Measurements from ENCODE around the gene C2orf80.

C2orf80 gene

GRCh38 chr2:208148803-208149202, 41.0 kb downstream of the C2orf80 start:
- no peak overlapping the region for H3K4me3 ChIP-seq (ENCODE audit: low read length)
- no peaks in the 10 kb centered on the region for H3K79me2 ChIP-seq (ENCODE audit: control insufficient read depth, insufficient read depth, low read length)
- H3K18ac ChIP-seq (ENCODE audit: low read length): no peak overlapping the region
- no peak overlapping the region for H3K9ac ChIP-seq (ENCODE audit: low read length)
- H2AK5ac ChIP-seq (ENCODE audit: low read length): no peak overlapping the region
- H3K56ac ChIP-seq (ENCODE audit: low read length): no peak overlapping the region
- H3K27ac ChIP-seq (ENCODE audit: low read depth, low read length): no peak overlapping the region
- H2BK15ac ChIP-seq (replicated peaks; ENCODE audit: low read depth): no peak overlapping the region
- H3K27me3 ChIP-seq (ENCODE audit: insufficient read depth, low read length, poor library complexity): no peaks in the 10 kb centered on the region
- H2BK120ac ChIP-seq (ENCODE audit: low read depth, low read length): no peak overlapping the region
- peak; percentile 41 for DNase-seq
- no peak overlapping the region for H2BK5ac ChIP-seq (ENCODE audit: low read length)
- H3K4ac ChIP-seq (ENCODE audit: low read depth, low read length): no peak overlapping the region
- no peak overlapping the region for H3K23ac ChIP-seq (ENCODE audit: low read length)
- H4K8ac ChIP-seq (ENCODE audit: low read depth, low read length): no peak overlapping the region
- H3K36me3 ChIP-seq (ENCODE audit: control insufficient read depth, insufficient read depth, low read length): no peaks in the 10 kb centered on the region
- no peak overlapping the region for H3K4me2 ChIP-seq (ENCODE audit: low read length)
- WGBS (ENCODE audit: extremely low coverage, insufficient coverage, low lambda C conversion rate): no CpG with 5 or more reads among the region's 2 CpGs
- no peak overlapping the region for H4K5ac ChIP-seq (ENCODE audit: low read length)
- peaks cover 2% of the 10 kb centered on the region for H3K4me1 ChIP-seq (ENCODE audit: control insufficient read depth, low read depth, low read length)
- H3K79me1 ChIP-seq (ENCODE audit: low read length): no peaks in the 10 kb centered on the region

- no peak overlapping the region for H3K9ac ChIP-seq (ENCODE audit: low read length)
- no peak overlapping the region for H2BK5ac ChIP-seq (ENCODE audit: low read length)
- H2AK5ac ChIP-seq (ENCODE audit: low read length): no peak overlapping the region
- H3K27ac ChIP-seq (ENCODE audit: low read depth, low read length): no peak overlapping the region
- no peak overlapping the region for H3K23ac ChIP-seq (ENCODE audit: low read length)
- H4K8ac ChIP-seq (ENCODE audit: low read depth, low read length): no peak overlapping the region
- H3K79me1 ChIP-seq (ENCODE audit: low read length): no peaks in the 10 kb centered on the region
- H3K4me1 ChIP-seq (ENCODE audit: control insufficient read depth, low read depth, low read length): peaks cover 3% of the 10 kb centered on the region
- no peak overlapping the region for H3K4ac ChIP-seq (ENCODE audit: low read depth, low read length)
- peak; percentile 67 for DNase-seq
- H3K36me3 ChIP-seq (ENCODE audit: control insufficient read depth, insufficient read depth, low read length): no peaks in the 10 kb centered on the region
- no peak overlapping the region for H3K4me2 ChIP-seq (ENCODE audit: low read length)
- H3K27me3 ChIP-seq (ENCODE audit: insufficient read depth, low read length, poor library complexity): no peaks in the 10 kb centered on the region
- H3K18ac ChIP-seq (ENCODE audit: low read length): no peak overlapping the region
- WGBS (ENCODE audit: extremely low coverage, insufficient coverage, low lambda C conversion rate): no CpG with 5 or more reads among the region's 3 CpGs
- H2BK120ac ChIP-seq (ENCODE audit: low read depth, low read length): no peak overlapping the region
- H3K79me2 ChIP-seq (ENCODE audit: control insufficient read depth, insufficient read depth, low read length): no peaks in the 10 kb centered on the region
- H3K56ac ChIP-seq (ENCODE audit: low read length): no peak overlapping the region
- H4K5ac ChIP-seq (ENCODE audit: low read length): no peak overlapping the region
- no peak overlapping the region for H2BK15ac ChIP-seq (replicated peaks; ENCODE audit: low read depth)
- no peak overlapping the region for H3K4me3 ChIP-seq (ENCODE audit: low read length)
Measured at GRCh38 chr2:208147759-208148158, 42.1 kb downstream of the C2orf80 start.

GRCh38 chr2:208147008-208147407, 42.8 kb downstream of the C2orf80 start:
- no peak overlapping the region for H4K8ac ChIP-seq (ENCODE audit: low read depth, low read length)
- no peak overlapping the region for H3K4ac ChIP-seq (ENCODE audit: low read depth, low read length)
- H3K79me2 ChIP-seq (ENCODE audit: control insufficient read depth, insufficient read depth, low read length): no peaks in the 10 kb centered on the region
- no peak overlapping the region for H3K23ac ChIP-seq (ENCODE audit: low read length)
- H3K9ac ChIP-seq (ENCODE audit: low read length): no peak overlapping the region
- H2BK15ac ChIP-seq (replicated peaks; ENCODE audit: low read depth): no peak overlapping the region
- H4K5ac ChIP-seq (ENCODE audit: low read length): no peak overlapping the region
- H3K18ac ChIP-seq (ENCODE audit: low read length): no peak overlapping the region
- no peaks in the 10 kb centered on the region for H3K79me1 ChIP-seq (ENCODE audit: low read length)
- no peaks in the 10 kb centered on the region for H3K36me3 ChIP-seq (ENCODE audit: control insufficient read depth, insufficient read depth, low read length)
- H2BK120ac ChIP-seq (ENCODE audit: low read depth, low read length): no peak overlapping the region
- DNase-seq: peak; percentile 28
- H3K4me2 ChIP-seq (ENCODE audit: low read length): no peak overlapping the region
- peak overlapping the region; percentile 35 for H2BK5ac ChIP-seq (ENCODE audit: low read length)
- H3K4me1 ChIP-seq (ENCODE audit: control insufficient read depth, low read depth, low read length): peaks cover 6% of the 10 kb centered on the region
- H2AK5ac ChIP-seq (ENCODE audit: low read length): peak overlapping the region; percentile 68
- H3K4me3 ChIP-seq (ENCODE audit: low read length): no peak overlapping the region
- no peak overlapping the region for H3K27ac ChIP-seq (ENCODE audit: low read depth, low read length)
- H3K56ac ChIP-seq (ENCODE audit: low read length): no peak overlapping the region
- no peaks in the 10 kb centered on the region for H3K27me3 ChIP-seq (ENCODE audit: insufficient read depth, low read length, poor library complexity)

DNA sequence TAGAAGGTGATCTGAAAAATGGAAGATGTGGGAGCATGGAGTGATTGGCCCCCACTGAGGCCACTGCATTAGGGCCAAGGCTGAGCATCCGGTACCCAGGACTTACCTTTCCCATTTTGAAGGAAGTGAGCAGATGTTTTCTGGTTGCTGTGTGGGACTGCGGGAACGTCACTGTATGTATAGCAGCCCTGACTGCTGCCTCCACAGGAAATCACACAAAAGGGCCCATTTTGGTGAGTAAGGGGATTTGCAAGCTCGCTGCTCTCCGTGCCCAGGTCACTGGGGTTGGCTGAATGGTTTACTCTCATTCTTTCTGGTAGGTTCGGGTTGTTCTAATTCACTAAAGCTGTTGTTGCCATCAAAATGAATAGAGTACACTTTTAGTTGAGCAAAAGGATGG, 43.8 kb downstream of the C2orf80 start, which contains the start of gene CRYGB:
TSS of gene CRYGB (minus strand) at position 153 of the 400 bp plus-strand sequence. CDS start at position 115, 38 bp downstream.
- DNase-seq: peak; percentile 52
- Histone ChIP-seq H2BK15ac (replicated peaks; ENCODE audit: low read depth) (no peak within 1 kb of the TSS), H3K23ac (ENCODE audit: low read length) (no peak within 1 kb of the TSS), H3K79me2 (ENCODE audit: control insufficient read depth, insufficient read depth, low read length) (no peaks in the 10 kb centered on the region), H3K27me3 (ENCODE audit: insufficient read depth, low read length, poor library complexity) (no peaks in the 10 kb centered on the region), H3K4me3 (ENCODE audit: low read length) (no peak within 1 kb of the TSS), H2BK120ac (ENCODE audit: low read depth, low read length) (no peak within 1 kb of the TSS), H3K4ac (ENCODE audit: low read depth, low read length) (no peak within 1 kb of the TSS), H2BK5ac (ENCODE audit: low read length) (peak within 1 kb of the TSS; percentile 35), H3K56ac (ENCODE audit: low read length) (peak within 1 kb of the TSS; percentile 27), H3K4me2 (ENCODE audit: low read length) (no peak within 1 kb of the TSS), H2AK5ac (ENCODE audit: low read length) (peak within 1 kb of the TSS; percentile 68), H3K36me3 (ENCODE audit: control insufficient read depth, insufficient read depth, low read length) (no peaks in the 10 kb centered on the region), H3K4me1 (ENCODE audit: control insufficient read depth, low read depth, low read length) (peaks cover 6% of the 10 kb centered on the region), H4K8ac (ENCODE audit: low read depth, low read length) (no peak within 1 kb of the TSS), H3K18ac (ENCODE audit: low read length) (no peak within 1 kb of the TSS), H3K79me1 (ENCODE audit: low read length) (no peaks in the 10 kb centered on the region), H4K5ac (ENCODE audit: low read length) (peak within 1 kb of the TSS; percentile 44), H3K27ac (ENCODE audit: low read depth, low read length) (no peak within 1 kb of the TSS), H3K9ac (ENCODE audit: low read length) (no peak within 1 kb of the TSS)
- WGBS (ENCODE audit: extremely low coverage, insufficient coverage, low lambda C conversion rate): no CpG with 5 or more reads among the region's 6 CpGs

GRCh38 chr2:208142925-208143799, 46.7 kb downstream of the C2orf80 start:
- Histone ChIP-seq H3K79me1 (ENCODE audit: low read length) (no peaks in the 10 kb centered on the region), H3K79me2 (ENCODE audit: control insufficient read depth, insufficient read depth, low read length) (no peaks in the 10 kb centered on the region), H3K23ac (ENCODE audit: low read length) (no peak overlapping the region), H3K18ac (ENCODE audit: low read length) (peak overlapping the region; percentile 93), H2BK120ac (ENCODE audit: low read depth, low read length) (peak overlapping the region; percentile 75), H3K9ac (ENCODE audit: low read length) (peak overlapping the region; percentile 23), H3K56ac (ENCODE audit: low read length) (peak overlapping the region; percentile 86), H3K36me3 (ENCODE audit: control insufficient read depth, insufficient read depth, low read length) (no peaks in the 10 kb centered on the region), H3K4me3 (ENCODE audit: low read length) (no peak overlapping the region), H4K5ac (ENCODE audit: low read length) (no peak overlapping the region), H4K8ac (ENCODE audit: low read depth, low read length) (no peak overlapping the region), H3K4me1 (ENCODE audit: control insufficient read depth, low read depth, low read length) (peaks cover 6% of the 10 kb centered on the region), H2AK5ac (ENCODE audit: low read length) (peak overlapping the region; percentile 95), H2BK15ac (replicated peaks; ENCODE audit: low read depth) (no peak overlapping the region), H2BK5ac (ENCODE audit: low read length) (peak overlapping the region; percentile 99), H3K27ac (ENCODE audit: low read depth, low read length) (peak overlapping the region; percentile 94), H3K27me3 (ENCODE audit: insufficient read depth, low read length, poor library complexity) (no peaks in the 10 kb centered on the region), H3K4me2 (ENCODE audit: low read length) (no peak overlapping the region), H3K4ac (ENCODE audit: low read depth, low read length) (peak overlapping the region; percentile 48)
- peak; percentile 97 for DNase-seq
- WGBS (ENCODE audit: extremely low coverage, insufficient coverage, low lambda C conversion rate): no CpG with 5 or more reads among the region's 14 CpGs

Data from mesendoderm (in vitro differentiated cells).